DMS153 (cell line): ENCODE results near the gene CD1C.
"Not testable (repeated sequence)": the region's sequence is repeated elsewhere in the genome, so short reads cannot be mapped to it uniquely, and the experiment has no call there.

Experiments
- DNase-seq: peaks from one replicate; lab custom pipeline; 2025; lab: John Stamatoyannopoulos, UW

Gene CD1C

DNA sequence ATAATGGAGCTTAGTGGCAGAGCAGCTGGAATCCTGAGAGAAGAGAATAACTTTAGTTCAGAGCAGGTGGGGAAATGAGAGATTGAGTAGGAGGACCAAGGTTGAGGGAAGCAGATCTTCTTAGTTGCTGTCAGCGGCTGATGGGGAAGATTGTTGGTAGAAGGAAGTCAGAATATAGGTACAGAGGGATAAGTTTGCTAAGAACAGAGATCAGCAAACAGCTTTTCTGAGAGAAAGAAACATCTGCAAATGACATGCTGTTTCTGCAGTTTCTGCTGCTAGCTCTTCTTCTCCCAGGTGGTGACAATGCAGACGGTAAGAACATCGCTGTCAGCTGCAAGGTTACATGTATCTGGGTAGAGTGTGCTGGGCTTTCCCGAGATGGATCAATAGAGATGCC is at the start of gene CD1C:
CD1C (plus strand) TSS at position 113 of the 400 bp plus-strand sequence; CDS start at position 255, 142 bp downstream.
- no peak for DNase-seq

DNA sequence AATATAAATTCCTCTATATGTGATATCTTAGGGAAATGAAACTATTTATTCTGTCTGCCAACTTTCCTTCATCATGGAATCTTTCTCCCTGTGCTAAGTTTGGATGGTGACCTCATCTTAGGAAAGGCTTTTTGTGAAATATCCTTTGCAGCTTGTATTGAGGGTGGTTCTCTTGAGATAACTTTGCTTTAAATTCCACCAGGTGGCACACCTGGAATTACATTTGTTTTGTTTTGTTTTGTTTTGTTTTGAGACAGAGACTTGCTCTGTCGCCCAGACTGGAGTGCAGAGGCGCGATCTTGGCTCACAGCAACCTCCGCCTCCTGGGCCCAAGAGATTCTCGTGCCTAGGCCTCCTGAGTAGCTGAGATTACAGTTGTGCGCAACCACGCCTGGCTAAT is 43.1 kb upstream of the CD1C start:
- DNase-seq: peak; percentile 23

DNA sequence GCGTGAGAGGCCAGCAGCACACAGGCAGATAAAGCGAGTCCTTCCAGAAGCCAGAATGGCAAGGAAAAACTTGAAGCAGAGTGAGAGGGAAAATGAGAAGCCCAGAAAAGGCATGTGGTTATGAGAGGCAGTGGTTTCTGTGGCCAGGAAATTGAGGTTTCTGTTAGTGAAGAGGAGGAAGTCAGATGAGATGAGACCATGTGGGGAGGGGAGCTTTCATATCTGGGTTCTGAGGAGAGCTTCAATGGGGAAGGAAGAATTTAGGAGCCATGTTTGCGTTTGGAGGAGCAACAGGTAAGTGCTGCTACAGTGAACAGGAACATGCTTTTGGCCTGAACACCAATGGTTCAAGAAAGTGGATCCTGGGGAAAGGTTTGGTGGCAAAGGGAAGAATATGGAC is 41.6 kb upstream of the CD1C start:
- DNase-seq: no peak

DNA sequence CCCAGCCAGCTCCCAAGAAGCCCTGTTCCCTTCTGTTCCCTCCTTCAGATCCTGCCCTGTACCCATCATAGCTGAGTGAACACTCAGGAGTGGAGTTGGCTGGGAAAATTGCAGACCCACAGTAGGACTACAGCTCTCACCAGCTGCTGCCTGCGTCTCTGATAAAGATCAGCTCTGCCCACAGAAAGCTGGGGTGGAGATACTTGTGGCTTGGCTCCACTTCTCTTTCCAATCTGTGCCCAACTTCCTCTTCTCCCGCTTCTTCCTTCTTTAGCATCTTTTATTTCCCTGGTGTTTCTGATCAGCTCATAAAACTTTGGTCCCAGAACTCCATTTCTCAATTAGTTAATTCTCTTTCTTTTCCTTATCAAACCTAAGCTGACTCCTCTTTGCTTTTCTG is 41.0 kb upstream of the CD1C start:
- no peak for DNase-seq

DNA sequence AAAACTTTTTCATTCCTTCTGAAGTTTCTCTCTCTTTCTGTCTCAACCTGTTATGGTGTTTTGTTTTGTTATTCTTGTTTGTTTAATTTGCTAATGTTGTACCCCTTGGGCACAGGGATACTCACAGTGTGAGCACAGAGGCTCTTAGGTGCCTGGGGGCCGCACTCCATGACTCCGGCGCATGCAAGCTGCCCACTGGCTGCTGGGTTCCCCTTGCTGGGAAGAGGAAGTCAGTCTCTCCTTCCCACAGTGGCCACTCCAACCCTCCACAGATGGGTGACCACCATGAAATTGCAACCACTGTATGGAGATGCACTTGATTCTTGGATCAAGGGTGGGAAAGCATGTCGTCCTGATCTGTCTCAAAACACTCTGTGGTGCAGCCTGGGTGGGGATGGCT is 40.1 kb upstream of the CD1C start:
- no peak for DNase-seq

DNA sequence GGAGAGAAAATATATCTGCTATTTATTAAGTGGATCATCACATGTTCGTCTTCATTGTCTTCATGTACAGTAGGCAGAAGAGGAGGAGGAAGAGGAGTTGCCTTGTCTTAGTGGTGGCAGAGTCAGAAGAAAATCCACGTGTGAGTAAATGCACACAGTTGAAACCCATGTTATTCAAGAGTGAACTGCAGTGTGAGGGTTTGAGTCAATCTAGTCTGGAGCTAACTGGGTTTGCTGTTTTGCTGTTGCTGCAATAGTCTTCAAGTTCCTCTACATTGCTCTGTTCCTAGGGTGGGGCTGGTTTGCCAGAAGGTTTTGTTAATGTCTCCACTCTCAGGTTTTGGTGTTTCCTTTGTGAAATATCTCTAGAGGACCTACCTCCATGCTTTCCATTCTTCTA is 38.6 kb upstream of the CD1C start:
- no peak for DNase-seq

DNA sequence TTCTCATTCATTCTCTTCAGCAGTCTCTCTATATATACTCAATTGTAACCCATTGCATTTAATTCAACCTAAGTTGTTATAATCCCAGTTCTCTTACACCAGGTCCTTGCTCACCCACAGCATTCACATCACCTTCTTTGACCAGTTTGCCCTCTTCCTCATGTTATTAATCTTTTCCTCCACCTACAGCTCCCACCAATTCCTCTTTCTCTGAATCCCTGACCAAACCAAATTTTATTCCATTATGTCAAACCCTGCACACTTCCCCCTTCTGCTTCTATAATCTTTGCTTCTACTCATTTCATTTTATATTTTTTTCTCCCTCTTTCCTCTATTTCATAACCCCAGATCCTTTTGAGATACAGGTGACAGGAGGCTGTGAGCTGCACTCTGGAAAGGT is 34.1 kb upstream of the CD1C start:
- DNase-seq: no peak

DNA sequence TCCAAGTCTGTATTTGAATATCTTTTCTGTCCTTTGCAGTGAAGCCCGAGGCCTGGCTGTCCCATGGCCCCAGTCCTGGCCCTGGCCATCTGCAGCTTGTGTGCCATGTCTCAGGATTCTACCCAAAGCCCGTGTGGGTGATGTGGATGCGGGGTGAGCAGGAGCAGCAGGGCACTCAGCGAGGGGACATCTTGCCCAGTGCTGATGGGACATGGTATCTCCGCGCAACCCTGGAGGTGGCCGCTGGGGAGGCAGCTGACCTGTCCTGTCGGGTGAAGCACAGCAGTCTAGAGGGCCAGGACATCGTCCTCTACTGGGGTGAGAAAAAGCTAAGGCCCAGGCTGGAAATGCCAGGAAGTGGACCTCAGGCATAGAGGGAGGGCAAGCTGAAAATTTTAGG is 33.0 kb upstream of the CD1C start:
- DNase-seq: not testable (repeated sequence)

DNA sequence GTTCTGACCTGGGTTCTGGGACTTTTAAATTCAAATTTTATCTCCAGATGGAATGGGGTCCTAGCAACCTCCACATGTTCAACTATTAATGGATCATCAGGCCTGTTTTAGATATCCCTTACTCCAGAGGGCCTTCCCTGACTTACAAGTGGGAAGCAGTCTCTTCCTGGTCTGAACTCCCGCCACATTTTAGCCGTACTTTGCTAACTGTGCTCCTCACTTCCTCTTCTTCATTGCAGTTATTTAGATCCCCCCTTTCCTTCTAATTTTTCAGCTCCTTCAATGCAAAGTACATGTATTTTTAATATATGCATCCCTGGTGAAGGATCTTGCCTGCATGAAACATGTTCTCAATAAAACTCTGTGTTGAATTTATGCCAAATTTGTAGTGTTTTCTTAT is 31.8 kb upstream of the CD1C start:
- no peak for DNase-seq

DNA sequence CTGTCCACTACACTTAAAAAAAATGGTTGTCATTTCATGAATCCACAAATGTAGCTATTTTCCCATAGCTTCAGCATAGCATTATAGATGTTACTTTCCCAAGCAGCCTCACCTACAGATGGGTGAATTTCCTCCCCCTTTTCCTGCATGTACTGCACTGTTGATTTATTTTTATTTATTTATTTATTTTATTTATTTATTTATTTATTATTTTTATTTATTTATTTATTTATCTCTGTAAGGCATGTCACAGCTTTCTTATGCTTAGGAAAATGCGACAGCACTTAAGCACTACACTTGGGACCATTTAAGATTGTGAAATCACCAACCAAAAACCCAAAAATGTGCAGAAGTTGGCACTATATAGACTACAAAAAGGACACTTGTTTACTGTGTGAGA is 30.6 kb upstream of the CD1C start:
- DNase-seq: no peak

DNA sequence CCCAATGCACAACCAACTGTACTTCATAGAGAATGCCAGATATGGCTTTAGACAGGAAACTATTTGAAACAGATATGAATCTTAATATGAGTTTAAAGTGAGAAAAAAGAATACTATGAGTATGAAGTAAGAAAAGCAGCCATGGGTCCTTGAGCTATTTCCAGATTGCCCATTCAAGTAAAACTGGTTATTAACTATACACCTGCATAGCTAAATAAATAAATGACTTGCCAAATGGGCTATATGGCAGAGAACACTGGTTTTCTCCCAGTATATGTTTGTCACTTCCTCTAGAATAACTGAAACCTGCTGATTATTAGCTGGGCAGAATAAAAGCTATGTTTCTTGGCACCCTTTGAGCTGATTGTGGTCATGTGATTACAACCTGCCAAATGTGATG is 17.0 kb upstream of the CD1C start:
- no peak for DNase-seq

DNA sequence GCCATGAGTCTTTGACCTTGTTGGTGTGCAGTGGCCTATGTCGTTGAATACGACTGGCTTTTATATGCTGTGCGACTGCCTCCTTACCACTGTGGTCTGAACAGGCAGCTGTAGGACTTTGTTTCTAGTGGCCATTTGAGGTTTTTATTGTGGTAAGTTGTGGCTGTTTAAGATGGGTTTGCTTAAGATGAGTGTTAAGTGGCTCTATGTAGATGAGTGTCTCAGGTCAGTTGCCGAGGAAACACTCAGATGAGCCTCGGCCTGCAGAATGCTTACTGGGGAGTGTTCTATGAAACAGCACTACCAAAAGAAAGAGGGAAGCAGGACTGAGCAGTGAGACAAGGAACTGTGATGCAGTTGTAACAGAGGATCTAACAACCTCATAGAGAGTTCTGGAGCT is 14.9 kb upstream of the CD1C start:
- no peak for DNase-seq

DNA sequence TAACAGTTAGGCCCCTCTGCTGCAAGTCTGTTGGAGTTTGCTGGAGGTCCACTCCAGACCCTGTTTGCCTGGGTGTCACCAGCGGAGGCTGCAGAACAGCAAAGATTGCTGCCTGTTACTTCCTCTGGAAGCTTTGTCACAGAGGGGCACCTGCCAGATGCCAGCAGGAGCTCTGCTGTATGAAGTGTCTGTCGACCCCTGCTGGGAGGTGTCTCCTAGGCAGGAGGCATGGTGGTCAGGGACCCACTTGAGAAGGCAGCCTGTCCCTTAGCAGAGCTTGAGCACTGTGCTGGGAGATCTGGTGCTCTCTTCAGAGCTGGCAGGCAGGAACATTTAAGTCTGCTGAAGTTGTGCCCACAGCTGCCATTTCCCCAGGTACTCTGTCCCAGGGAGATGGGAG is 7.3 kb upstream of the CD1C start:
- DNase-seq: not testable (repeated sequence)

DNA sequence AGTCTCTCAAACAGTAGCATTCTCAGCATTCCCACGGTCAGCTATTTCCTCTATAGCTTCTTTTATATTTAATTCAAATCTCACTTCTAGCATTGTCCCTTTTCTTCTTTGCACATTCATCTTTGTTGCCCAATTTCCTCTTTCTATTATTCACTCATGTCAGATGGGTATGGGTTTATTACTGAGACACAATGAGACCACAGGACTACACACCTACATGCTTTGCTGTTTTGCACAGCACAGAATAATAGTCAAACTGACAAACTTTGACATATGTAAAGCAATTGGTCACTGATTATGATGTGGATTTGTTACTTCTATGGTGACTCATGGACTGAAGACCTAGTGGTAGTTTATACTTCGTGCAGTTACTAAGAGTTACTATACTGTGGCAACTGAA is 5.8 kb upstream of the CD1C start:
- no peak for DNase-seq

DNA sequence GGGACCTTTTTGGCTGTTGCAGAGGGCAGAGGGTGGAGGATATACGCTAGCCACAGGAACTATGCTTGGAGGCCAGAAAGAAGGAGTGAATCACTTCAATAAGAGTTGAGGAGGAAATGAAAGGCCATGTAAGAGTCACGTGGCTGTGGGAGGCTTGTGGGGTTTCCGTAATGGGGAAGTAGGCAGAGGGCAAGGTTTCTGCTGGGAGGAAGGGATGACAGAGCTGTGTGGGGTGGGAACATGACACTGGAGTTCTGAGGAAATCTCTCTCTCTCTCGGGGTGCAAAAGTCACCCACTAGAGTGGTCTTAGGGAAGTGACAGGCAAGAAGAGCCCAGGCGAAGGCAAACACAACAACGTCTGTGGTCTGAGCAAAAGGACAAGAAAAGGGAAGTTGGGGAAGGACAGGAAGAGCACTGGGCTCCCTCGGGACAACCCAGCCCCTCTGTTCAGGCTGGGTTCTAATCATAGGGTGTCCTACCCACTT is 3.9 kb upstream of the CD1C start:
- no peak for DNase-seq

DNA sequence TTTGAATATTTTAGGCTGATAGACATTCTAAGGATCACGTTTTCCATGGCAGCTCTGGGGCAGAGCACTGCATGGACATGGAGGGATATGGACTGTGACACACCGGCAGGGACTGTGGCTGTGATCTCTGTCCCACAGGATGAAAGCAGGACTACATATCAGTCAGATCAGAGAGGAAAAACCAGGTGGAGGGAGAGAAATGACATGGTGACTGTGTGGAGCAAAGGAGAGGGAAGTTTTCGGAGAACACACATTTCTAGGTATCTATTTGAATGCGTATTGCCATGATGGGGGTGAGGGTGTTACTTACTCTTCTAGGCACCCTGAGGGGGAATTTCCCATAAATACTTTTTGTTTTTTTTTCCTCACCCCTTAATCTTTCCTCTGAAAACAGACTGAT is 3.2 kb upstream of the CD1C start:
- DNase-seq: no peak

DNA sequence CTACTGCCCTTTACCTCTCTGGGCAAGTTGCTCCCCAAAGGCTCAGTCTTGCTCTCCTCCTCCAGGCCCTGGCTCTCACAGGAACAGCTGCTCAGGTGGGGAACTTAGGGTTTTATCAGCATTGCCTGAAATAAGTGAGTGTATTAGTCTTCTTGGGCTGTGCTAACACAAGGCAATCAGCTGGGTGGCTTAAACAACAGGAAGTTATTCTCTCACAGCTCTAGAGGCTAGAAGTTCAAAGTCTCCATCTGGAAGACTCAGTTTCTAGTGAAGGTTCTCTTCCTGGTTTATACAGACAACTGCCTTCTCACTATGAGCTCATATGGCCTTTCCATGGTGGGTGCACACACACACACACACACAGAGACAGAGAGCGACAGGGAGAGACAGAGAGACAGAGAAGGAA is 2.8 kb upstream of the CD1C start:
- DNase-seq: no peak

DNA sequence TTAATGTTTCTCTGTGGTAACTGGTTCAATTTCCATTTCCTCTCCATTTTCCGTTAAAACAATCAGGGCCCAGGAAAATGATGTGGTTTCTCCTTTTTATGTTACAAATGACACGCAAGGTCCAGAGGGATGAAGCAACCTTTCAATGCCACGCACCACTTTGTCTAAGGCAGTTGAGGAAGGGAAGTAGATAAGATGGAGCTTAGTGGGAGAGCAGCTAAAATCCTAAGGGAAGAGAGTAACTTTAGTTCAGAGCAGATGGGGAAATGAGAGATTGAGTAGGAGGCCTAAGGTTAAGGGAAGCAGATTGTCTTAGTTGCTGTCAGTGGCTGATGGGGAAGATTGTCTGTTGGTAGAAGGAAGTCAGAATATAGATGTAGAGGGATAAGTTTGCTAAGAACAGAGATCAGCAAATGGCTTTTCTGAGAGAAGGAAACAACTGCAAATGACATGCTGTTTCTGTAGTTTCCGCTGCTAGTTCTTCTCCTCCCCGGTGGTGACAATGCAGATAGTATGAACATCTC is 660 bp downstream of the CD1C start:
- no peak for DNase-seq

DNA sequence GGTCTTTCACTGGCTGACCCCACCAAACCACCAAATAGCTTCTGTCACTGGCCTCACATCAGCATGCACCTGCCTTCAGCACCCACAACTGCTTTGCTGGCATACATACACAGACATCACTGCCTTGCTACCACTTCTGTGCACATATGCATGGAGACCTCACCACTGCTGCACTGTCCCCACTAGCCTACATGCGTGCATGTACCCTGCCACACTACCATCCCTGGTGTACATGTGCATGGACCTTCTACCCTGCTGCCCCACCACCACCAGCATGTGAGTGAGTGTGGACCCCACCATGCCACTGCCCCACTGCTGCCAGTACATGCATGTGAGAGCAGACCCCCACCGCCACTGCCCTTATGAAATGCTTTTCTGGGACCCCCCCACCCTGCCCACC is 6.1 kb downstream of the CD1C start:
- no peak for DNase-seq

DNA sequence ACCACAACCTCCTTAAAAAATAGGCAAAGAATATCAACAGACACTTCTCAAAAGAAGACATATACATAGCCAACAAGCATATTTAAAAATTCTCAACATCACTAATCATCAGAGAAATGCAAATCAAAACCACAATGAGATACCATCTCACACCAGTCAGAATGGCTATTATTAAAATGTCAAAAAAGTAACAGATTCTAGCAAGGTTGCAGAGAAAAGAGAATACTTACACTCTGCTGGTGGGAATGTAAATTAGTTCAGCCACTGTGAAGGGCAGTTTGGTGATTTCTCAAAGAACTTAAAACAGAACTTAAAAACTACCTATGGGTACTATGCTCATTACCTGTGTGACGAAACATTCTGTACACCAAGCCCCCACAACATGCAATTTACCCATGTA is 20.9 kb downstream of the CD1C start:
- no peak for DNase-seq

DNA sequence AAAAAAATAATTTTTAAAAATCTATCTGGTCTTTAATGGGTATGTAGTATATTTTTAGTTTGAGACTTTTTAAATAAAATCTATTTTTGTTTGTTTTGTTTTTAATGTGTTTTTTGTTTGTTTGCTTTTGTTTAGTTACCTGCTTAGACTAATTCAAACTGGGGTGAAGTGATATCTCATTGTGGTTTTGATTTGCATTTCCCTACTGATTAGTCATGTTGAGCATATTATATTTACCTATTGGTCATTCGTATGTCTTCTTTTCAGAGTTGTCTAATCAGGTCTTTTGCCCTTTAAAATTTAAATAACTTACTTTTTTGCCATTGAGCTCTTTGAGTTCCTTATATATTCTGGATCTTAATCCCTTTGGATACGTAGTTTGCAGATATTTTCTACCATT is 21.3 kb downstream of the CD1C start:
- DNase-seq: no peak

DNA sequence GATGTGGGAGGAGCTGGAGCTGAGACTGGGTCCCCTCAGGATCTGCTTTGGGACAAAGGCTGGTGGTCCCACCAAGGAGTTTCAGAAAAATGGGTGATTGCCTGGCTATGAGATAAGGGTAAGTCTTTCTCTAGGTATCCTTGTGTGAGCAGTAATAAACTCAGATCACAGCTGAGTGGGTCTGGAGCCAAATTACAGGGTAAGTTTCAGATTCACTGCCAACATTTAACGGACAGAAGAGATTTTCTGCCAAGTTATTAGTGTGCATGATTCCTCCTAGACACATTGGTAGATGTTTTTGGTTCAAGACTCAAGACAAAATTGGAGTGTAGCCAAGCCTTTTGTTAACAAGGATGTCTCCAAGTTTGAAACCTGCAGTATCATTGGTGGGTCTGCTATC is 34.1 kb downstream of the CD1C start:
- no peak for DNase-seq

DNA sequence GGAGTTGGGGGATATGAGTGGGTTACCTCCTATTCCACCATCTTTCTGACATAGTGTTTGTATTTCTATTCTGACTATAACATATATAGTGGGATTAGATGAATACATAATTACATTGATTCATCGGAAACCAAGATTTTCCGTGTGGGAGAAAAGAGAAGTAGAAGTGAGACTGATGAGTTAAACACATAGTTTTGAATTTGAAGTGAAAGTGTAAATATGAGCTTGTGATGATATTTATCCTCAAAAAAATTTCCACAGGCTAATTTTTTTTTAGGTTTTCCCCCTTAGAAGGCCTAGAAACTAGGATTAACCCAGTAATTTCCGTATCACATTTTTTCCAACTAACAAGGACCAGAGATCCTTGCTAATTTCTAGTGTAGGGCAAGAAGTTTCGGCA is 34.7 kb downstream of the CD1C start:
- DNase-seq: no peak

DNA sequence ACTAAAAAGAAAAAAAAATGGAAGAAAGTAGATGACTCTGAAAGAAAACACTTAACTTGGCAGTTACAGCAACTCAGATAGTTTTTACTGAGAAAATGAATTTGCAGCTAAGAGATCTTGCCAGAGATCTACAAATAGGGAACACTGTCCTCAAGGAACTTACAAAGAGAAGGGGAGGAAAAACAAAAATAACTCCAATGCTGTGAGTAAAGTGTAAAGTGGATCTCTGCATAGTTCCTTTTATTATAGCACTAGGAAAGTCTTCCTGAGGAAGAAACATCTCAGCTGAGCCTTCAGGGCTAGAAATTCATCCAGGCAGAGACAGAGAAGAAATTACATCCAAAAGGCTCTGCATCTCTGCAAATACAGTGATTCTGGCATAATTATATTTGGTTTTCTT is 37.8 kb downstream of the CD1C start:
- no peak for DNase-seq

DNA sequence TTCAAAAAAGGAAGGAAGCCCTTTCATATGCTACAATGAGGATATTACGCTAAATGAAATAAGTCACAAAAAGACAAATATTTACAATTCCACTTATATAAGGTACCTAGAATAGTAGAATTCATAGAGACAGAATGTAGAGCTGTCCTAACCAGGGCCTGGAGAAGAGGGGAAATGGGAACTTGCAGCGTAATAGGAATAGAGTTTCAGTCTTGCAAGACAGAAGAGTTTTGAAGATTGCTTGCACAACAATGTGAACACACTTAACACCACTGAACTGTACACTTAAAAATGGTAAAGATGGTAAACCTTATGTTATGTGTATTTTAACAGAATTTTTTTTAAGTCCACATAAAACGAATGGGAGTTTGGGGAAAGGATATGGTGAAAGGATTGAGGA is 38.7 kb downstream of the CD1C start:
- no peak for DNase-seq
